ENCODE results near the gene SASH3. TPM values are rescaled to one million over a fixed set of nuclear protein-coding genes. Genes with fewer than 3 reads are reported as not detected.

SASH3 gene
- total RNA-seq, 1 experiment from 2014 or later, result 0.42 TPM

DNA sequence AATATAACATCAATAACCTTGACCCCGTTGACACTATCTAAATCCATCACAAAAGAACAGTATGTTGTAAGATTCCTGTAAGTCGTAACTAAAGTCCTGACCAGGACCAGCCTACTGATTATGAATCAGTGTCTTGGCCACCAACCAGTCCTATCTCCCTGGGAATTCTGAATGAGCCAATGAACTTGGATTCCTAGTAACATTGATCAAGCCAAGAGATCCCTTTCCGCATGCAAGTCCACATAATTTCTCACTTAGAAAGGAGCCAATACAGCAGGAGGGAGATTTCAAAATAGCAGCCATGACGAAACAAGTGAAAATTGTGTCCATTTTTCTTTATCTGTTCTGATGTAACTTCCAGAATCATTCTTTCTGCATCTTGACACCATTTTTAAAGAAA is 31.4 kb upstream of the SASH3 start:
- H3K36me3 ChIP-seq (ENCODE audit: control insufficient read depth in 1 of 2, insufficient read depth in 2 of 2, low read length in 2 of 2), result no peaks in the 10 kb centered on the region
- CTCF ChIA-PET, result no interaction called here
- ATAC-seq (no peak), DNase-seq (ENCODE audit: low read depth, low spot score) (no peak)
- no peaks in the 10 kb centered on the region for H3K27me3 ChIP-seq (ENCODE audit: insufficient read depth, low read length)
- intact Hi-C loops (cut with micrococcal nuclease), result no loop called here
- TF ChIP-seq, protein P1, sequence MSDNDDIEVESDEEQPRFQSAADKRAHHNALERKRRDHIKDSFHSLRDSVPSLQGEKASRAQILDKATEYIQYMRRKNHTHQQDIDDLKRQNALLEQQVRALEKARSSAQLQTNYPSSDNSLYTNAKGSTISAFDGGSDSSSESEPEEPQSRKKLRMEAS (IDR thresholded peaks at IDR 0.05), result no peak
- TF ChIP-seq SRF (IDR thresholded peaks at IDR 0.05; ENCODE audit: low read depth) (no peak), SP1 (IDR thresholded peaks at IDR 0.05; ENCODE audit: low read depth) (no peak), EZH2 (IDR thresholded peaks at IDR 0.05) (no peak), CBX3 (IDR thresholded peaks at IDR 0.05; ENCODE audit: low read depth) (no peak), CEBPB (IDR thresholded peaks at IDR 0.05; ENCODE audit: low read depth) (no peak), SIN3A (IDR thresholded peaks at IDR 0.05; ENCODE audit: low read depth) (no peak), RAD21 (IDR thresholded peaks at IDR 0.05; ENCODE audit: low read depth) (no peak), ZNF274 (IDR thresholded peaks at IDR 0.05; ENCODE audit: low read depth, low read length) (no peak), POLR2A (IDR thresholded peaks at IDR 0.05; ENCODE audit: borderline replicate concordance, extremely low read depth, insufficient read depth, insufficient read length) (no peak), EGR1 (IDR thresholded peaks at IDR 0.05; ENCODE audit: low read depth) (no peak), YY1 (IDR thresholded peaks at IDR 0.05; ENCODE audit: extremely low read depth, insufficient replicate concordance, low read depth, low read length) (no peak), FOSL1 (IDR thresholded peaks at IDR 0.05; ENCODE audit: low read depth) (no peak), EZH2phosphoT487 (IDR thresholded peaks at IDR 0.05; ENCODE audit: borderline replicate concordance) (no peak)
- TF ChIP-seq, protein P2, sequence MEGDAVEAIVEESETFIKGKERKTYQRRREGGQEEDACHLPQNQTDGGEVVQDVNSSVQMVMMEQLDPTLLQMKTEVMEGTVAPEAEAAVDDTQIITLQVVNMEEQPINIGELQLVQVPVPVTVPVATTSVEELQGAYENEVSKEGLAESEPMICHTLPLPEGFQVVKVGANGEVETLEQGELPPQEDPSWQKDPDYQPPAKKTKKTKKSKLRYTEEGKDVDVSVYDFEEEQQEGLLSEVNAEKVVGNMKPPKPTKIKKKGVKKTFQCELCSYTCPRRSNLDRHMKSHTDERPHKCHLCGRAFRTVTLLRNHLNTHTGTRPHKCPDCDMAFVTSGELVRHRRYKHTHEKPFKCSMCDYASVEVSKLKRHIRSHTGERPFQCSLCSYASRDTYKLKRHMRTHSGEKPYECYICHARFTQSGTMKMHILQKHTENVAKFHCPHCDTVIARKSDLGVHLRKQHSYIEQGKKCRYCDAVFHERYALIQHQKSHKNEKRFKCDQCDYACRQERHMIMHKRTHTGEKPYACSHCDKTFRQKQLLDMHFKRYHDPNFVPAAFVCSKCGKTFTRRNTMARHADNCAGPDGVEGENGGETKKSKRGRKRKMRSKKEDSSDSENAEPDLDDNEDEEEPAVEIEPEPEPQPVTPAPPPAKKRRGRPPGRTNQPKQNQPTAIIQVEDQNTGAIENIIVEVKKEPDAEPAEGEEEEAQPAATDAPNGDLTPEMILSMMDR (IDR thresholded peaks at IDR 0.05 in 2 of 3, conservative IDR thresholded peaks at IDR 0.05 in 1 of 3; ENCODE audit: borderline replicate concordance in 1 of 3, insufficient read depth in 1 of 3, low read depth in 2 of 3, low read length in 2 of 3), result no peak
- TF ChIP-seq, protein P3, sequence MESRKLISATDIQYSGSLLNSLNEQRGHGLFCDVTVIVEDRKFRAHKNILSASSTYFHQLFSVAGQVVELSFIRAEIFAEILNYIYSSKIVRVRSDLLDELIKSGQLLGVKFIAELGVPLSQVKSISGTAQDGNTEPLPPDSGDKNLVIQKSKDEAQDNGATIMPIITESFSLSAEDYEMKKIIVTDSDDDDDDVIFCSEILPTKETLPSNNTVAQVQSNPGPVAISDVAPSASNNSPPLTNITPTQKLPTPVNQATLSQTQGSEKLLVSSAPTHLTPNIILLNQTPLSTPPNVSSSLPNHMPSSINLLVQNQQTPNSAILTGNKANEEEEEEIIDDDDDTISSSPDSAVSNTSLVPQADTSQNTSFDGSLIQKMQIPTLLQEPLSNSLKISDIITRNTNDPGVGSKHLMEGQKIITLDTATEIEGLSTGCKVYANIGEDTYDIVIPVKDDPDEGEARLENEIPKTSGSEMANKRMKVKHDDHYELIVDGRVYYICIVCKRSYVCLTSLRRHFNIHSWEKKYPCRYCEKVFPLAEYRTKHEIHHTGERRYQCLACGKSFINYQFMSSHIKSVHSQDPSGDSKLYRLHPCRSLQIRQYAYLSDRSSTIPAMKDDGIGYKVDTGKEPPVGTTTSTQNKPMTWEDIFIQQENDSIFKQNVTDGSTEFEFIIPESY (IDR thresholded peaks at IDR 0.05; ENCODE audit: extremely low read depth, insufficient replicate concordance, low read length), result no peak
- TF ChIP-seq, protein P4, sequence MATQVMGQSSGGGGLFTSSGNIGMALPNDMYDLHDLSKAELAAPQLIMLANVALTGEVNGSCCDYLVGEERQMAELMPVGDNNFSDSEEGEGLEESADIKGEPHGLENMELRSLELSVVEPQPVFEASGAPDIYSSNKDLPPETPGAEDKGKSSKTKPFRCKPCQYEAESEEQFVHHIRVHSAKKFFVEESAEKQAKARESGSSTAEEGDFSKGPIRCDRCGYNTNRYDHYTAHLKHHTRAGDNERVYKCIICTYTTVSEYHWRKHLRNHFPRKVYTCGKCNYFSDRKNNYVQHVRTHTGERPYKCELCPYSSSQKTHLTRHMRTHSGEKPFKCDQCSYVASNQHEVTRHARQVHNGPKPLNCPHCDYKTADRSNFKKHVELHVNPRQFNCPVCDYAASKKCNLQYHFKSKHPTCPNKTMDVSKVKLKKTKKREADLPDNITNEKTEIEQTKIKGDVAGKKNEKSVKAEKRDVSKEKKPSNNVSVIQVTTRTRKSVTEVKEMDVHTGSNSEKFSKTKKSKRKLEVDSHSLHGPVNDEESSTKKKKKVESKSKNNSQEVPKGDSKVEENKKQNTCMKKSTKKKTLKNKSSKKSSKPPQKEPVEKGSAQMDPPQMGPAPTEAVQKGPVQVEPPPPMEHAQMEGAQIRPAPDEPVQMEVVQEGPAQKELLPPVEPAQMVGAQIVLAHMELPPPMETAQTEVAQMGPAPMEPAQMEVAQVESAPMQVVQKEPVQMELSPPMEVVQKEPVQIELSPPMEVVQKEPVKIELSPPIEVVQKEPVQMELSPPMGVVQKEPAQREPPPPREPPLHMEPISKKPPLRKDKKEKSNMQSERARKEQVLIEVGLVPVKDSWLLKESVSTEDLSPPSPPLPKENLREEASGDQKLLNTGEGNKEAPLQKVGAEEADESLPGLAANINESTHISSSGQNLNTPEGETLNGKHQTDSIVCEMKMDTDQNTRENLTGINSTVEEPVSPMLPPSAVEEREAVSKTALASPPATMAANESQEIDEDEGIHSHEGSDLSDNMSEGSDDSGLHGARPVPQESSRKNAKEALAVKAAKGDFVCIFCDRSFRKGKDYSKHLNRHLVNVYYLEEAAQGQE (IDR thresholded peaks at IDR 0.05; ENCODE audit: low read depth), result no peak
- no TSS peak for BruUV-seq (replicated peaks)
- POLR2A ChIA-PET, result no interaction called here
- H3K4me2 ChIP-seq (ENCODE audit: low read length), result no peak overlapping the region
- H2AFZ ChIP-seq (ENCODE audit: low read depth, low read length, poor library complexity, severe bottlenecking), result no peak overlapping the region
- H3K9me3 ChIP-seq (ENCODE audit: control insufficient read depth in 1 of 2, insufficient read depth in 1 of 2, low read depth in 1 of 2, low read length in 2 of 2), result no peaks in the 10 kb centered on the region
- no peak overlapping the region for H3K27ac ChIP-seq (ENCODE audit: low read depth, low read length)
- no peaks in the 10 kb centered on the region for H3K4me1 ChIP-seq (ENCODE audit: control insufficient read depth in 1 of 2, insufficient read depth in 2 of 2, low read length in 2 of 2)
- H3K79me2 ChIP-seq (ENCODE audit: insufficient read depth, low read length), result no peaks in the 10 kb centered on the region
- no peaks in the 10 kb centered on the region for H4K20me1 ChIP-seq (ENCODE audit: insufficient read depth)
- no peak overlapping the region for H3K4me3 ChIP-seq (replicated peaks in 1 of 2; ENCODE audit: low read depth in 1 of 2, low read length in 2 of 2)
- H3K9me2 ChIP-seq (ENCODE audit: insufficient read depth), result no peaks in the 10 kb centered on the region
- no peak overlapping the region for H3K9ac ChIP-seq (ENCODE audit: low read length)
- RAD21 ChIA-PET (ENCODE audit: low non-redundant PET in 1 of 2, low total read pairs in 2 of 2, uncharacterized antibody in 2 of 2, unreplicated experiment in 2 of 2), result no interaction called here

Measured in HCT116 (cell line).